OCI-LY3 (cell line): Measurements from ENCODE around the gene CASP8AP2.
"Not testable (repeated sequence)": the region's sequence is repeated elsewhere in the genome, so short reads cannot be mapped to it uniquely, and the experiment has no call there.

Experiments
- H2AFZ ChIP-seq: fragments of 200-600, 300-600 bp; shearing (Covaris generic); 2 replicates; pipeline ENCODE4 v1.6.0; 2014; ENCODE audit warnings: antibody characterized with exemption, low read depth, low read length
- H3K27ac ChIP-seq: fragments of 200-600, 300-600 bp; sonication (generic); 2 replicates; pipeline ENCODE4 v1.5.1; 2014; ENCODE audit warnings: mild to moderate bottlenecking, low read length, moderate library complexity, mixed read lengths
- H3K27me3 ChIP-seq: fragments of 200-600, 300-600 bp; sonication (generic); 2 replicates; pipeline ENCODE4 v1.6.1; 2014; ENCODE audit warnings: low read depth, low read length, mixed read lengths
- H3K36me3 ChIP-seq: fragments of 200-600, 300-600 bp; sonication (generic); replicated peaks from 2 replicates; pipeline ENCODE3; 2014; ENCODE audit warnings: low read depth, low read length, mixed read lengths
- H3K4me1 ChIP-seq: fragments of 300-600, 200-600 bp; sonication (generic); 2 replicates; pipeline ENCODE4 v1.6.1; 2014; ENCODE audit warnings: low read length, mixed read lengths
- H3K4me2 ChIP-seq: fragments of 200-600, 300-600 bp; sonication (generic); 2 replicates; pipeline ENCODE4 v1.6.1; 2014; ENCODE audit warnings: low read length, mixed read lengths
- H3K4me3 ChIP-seq: fragments of 300-600, 200-600 bp; sonication (generic); 2 replicates; pipeline ENCODE4 v1.5.1; 2014; ENCODE audit warnings: antibody characterized with exemption, mild to moderate bottlenecking, low read length, moderate library complexity
- H3K79me2 ChIP-seq: fragments of 300-600, 200-600 bp; shearing (Covaris generic); 2 replicates; pipeline ENCODE4 v1.6.1; 2014; ENCODE audit warnings: mild to moderate bottlenecking, low read length, mixed read lengths
- H3K9ac ChIP-seq: fragments of 300-600, 200-600 bp; shearing (Covaris generic); 2 replicates; pipeline ENCODE4 v1.6.0; 2014; ENCODE audit warnings: mild to moderate bottlenecking, low read length, moderate library complexity
- H3K9me3 ChIP-seq: fragments of 200-600, 300-600 bp; shearing (Covaris generic); 2 replicates; pipeline ENCODE4 v1.6.1; 2014; ENCODE audit warnings: low read length, mixed read lengths; ENCODE audit not compliant: insufficient read depth
- H4K20me1 ChIP-seq: fragments of 200-600, 300-600 bp; sonication (generic); 2 replicates; pipeline ENCODE4 v1.6.1; 2016; ENCODE audit warnings: low read length, mixed read lengths; ENCODE audit not compliant: insufficient read depth
- CTCF ChIP-seq: fragments of 200-600, 300-600 bp; sonication (generic); IDR thresholded peaks from 2 replicates; pipeline ENCODE4 v1.5.1; 2014; ENCODE audit warnings: antibody characterized with exemption, low read length, low read depth
- EZH2phosphoT487 ChIP-seq: fragments of 200-600 bp; shearing (Covaris generic); IDR thresholded peaks from 2 replicates; pipeline ENCODE4 v1.6.1; 2018; ENCODE audit warnings: antibody characterized with exemption, mixed run types, low read depth

CASP8AP2 gene

DNA sequence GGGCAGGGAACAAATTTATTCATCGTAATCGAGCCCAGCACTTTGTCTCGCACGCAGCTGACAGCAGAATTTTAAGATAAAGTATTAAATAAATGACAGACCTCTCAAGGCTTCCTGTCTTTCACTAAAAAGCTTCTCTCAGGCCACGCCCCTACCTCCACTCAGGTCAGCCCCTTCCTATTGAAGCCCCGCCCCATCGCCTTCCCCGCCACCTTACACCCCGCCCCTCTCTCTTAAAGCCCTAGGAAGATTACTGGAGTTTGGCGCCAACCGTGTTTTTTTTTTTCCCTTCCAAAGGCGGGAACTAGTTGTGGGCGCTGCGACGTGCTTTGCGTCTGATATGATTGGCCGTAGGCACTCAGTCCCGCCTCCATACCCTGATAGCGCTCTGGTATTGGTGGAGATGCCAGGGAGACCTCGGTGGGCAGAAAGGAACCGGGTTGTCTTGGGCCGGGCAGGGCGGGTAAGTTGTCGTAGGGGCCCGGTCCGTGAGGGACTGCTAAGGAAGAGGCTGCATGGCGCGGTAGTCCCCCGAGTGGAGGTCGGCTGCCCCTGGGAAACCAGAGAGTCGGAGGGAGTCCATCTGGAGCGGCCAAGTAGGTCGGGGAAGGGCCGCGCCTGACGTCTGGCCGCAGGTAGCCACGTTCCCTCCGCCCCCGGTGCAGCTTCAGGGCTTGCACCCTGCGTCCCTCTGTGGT lies at the start of gene CASP8AP2:
CASP8AP2 (plus strand) TSS at position 409 of the 698 bp plus-strand sequence.
- peaks cover 8% of the 10 kb centered on the region for H3K4me1 ChIP-seq
- H3K36me3 ChIP-seq: peaks cover 10% of the 10 kb centered on the region
- no peaks in the 10 kb centered on the region for H4K20me1 ChIP-seq
- peak within 1 kb of the TSS; percentile 76 for H2AFZ ChIP-seq
- peak within 1 kb of the TSS; percentile 81 for H3K4me2 ChIP-seq
- no peaks in the 10 kb centered on the region for H3K9me3 ChIP-seq
- peaks cover 16% of the 10 kb centered on the region for H3K79me2 ChIP-seq
- peak within 1 kb of the TSS; percentile 92 for H3K9ac ChIP-seq
- peak within 1 kb of the TSS; percentile 65 for H3K27ac ChIP-seq
- H3K27me3 ChIP-seq: no peaks in the 10 kb centered on the region
- TF ChIP-seq CTCF (no peak), EZH2phosphoT487 (no peak)
- peak within 1 kb of the TSS; percentile 95 for H3K4me3 ChIP-seq

DNA sequence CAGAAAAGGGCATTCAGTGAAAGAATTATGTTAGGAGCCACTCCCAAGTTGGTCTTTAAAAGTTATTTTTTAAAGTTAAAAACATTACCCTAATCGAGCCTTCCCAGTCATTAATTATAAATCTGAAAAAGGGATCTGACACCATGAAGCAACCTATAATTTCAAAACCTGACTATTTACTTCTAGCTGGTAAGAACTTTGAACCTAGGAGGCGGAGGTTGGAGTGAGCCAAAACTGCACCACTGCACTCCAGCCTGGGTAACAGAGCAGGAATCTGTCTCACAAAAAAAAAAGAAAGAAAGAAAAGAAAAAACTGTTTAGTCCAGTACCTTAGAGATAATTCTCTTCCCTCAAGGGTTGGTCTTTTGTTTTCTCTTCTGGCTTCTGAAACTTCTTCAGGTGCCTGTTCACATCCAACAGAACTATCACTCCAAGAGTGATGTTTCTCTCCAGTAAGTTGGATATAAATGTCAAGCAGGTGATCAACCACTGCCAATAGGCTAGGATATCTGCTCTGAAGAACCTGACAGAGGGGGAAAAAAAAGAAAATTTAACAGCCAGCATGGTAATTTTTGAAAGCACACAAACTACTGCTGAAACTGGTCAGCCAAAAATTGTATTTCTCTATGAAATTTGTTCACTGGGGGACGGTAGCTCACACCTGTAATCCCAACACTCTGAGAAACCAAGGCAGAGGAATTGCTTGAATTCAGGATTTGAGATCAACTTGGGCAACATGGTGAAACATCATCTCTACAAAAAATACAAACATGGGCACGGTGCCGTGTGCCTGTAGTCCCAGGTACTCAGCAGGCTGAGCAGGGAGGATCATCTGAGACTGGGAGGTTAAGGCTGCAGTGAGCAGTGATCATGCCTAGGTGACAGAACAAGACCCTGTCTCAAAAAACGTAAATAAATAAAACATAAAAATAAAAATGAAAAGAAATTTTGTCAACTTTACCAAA lies 48.3 kb upstream of the CASP8AP2 start:
- no peaks in the 10 kb centered on the region for H3K79me2 ChIP-seq
- no peaks in the 10 kb centered on the region for H3K9me3 ChIP-seq
- no peaks in the 10 kb centered on the region for H4K20me1 ChIP-seq
- H3K4me2 ChIP-seq: no peak overlapping the region
- no peak overlapping the region for H3K4me3 ChIP-seq
- no peak for TF ChIP-seq EZH2phosphoT487
- no peak for TF ChIP-seq CTCF
- H3K36me3 ChIP-seq: peaks cover 11% of the 10 kb centered on the region
- H3K9ac ChIP-seq: no peak overlapping the region
- H3K27ac ChIP-seq: no peak overlapping the region
- H2AFZ ChIP-seq: no peak overlapping the region
- H3K4me1 ChIP-seq: no peaks in the 10 kb centered on the region
- H3K27me3 ChIP-seq: no peaks in the 10 kb centered on the region

DNA sequence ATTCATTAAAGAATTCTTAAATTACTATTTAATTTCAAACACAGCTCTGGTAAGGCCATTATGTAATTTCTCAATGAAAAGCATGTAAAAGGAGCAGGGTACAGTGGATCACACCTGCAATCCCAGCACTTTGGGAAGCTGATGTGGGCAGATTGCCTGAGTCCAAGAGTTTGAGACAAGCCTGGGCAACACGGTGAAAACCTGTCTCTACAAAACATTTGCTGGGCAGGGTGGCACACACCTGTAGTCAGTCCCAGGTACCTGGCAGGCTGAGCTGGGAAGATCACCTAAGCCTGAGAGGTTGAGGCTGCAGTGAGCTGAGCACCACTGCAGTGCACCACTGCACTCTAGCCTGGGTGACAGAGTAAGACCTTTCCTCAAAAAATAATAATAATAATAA lies 47.5 kb upstream of the CASP8AP2 start:
- H3K9ac ChIP-seq: no peak overlapping the region
- H3K79me2 ChIP-seq: no peaks in the 10 kb centered on the region
- no peaks in the 10 kb centered on the region for H3K27me3 ChIP-seq
- no peak for TF ChIP-seq CTCF
- TF ChIP-seq EZH2phosphoT487: no peak
- no peaks in the 10 kb centered on the region for H4K20me1 ChIP-seq
- no peaks in the 10 kb centered on the region for H3K9me3 ChIP-seq
- no peak overlapping the region for H3K4me3 ChIP-seq
- H3K4me2 ChIP-seq: no peak overlapping the region
- no peak overlapping the region for H2AFZ ChIP-seq
- no peak overlapping the region for H3K27ac ChIP-seq
- no peaks in the 10 kb centered on the region for H3K4me1 ChIP-seq
- H3K36me3 ChIP-seq: peaks cover 10% of the 10 kb centered on the region

GRCh38 chr6:89783293-89783692 lies 46.4 kb upstream of the CASP8AP2 start:
- not testable (repeated sequence) for H3K79me2 ChIP-seq, H3K9me3 ChIP-seq, H4K20me1 ChIP-seq, H3K4me3 ChIP-seq, H3K27ac ChIP-seq, H3K4me2 ChIP-seq, H3K4me1 ChIP-seq, H2AFZ ChIP-seq, H3K9ac ChIP-seq, H3K27me3 ChIP-seq
- peaks cover 15% of the 10 kb centered on the region for H3K36me3 ChIP-seq
